GM18909 (cell line): ENCODE results near the gene ODAD4.

Source experiments
- ATAC-seq: cut with Tn5 transposase; IDR thresholded peaks from one replicate; pipeline ENCODE4 v1.9.1; 2021; ENCODE audit warnings: mild to moderate bottlenecking; ENCODE audit not compliant: unreplicated experiment, poor library complexity

ODAD4 gene

GRCh38 chr17:41930009-41930832, at the start of gene ODAD4:
Gene ODAD4, plus strand, starts transcription at chr17:41930617. Its CDS starts 107 bp downstream, at chr17:41930724.
- ATAC-seq: peak; percentile 95

- no peak for ATAC-seq
Observed at GRCh38 chr17:41882756-41883155, 47.7 kb upstream of the ODAD4 start.

- no peak for ATAC-seq
Observed at GRCh38 chr17:41885733-41886132, 44.7 kb upstream of the ODAD4 start.

GRCh38 chr17:41888332-41888965, 42.0 kb upstream of the ODAD4 start:
- ATAC-seq: no peak

GRCh38 chr17:41891135-41892020, 39.0 kb upstream of the ODAD4 start:
- no peak for ATAC-seq

- ATAC-seq: no peak
Observed at GRCh38 chr17:41892021-41892376, 38.4 kb upstream of the ODAD4 start.

- no peak for ATAC-seq
Observed at GRCh38 chr17:41893384-41893783, 37.0 kb upstream of the ODAD4 start.

GRCh38 chr17:41894791-41895331, 35.6 kb upstream of the ODAD4 start:
- ATAC-seq: no peak

GRCh38 chr17:41895617-41896016, 34.8 kb upstream of the ODAD4 start:
- ATAC-seq: no peak

- no peak for ATAC-seq
Observed at GRCh38 chr17:41896726-41897125, 33.7 kb upstream of the ODAD4 start.

- no peak for ATAC-seq
Observed at GRCh38 chr17:41901646-41902045, 28.8 kb upstream of the ODAD4 start.

- ATAC-seq: no peak
Observed at GRCh38 chr17:41904242-41904841, 26.1 kb upstream of the ODAD4 start.

- no peak for ATAC-seq
Observed at GRCh38 chr17:41905172-41905571, 25.2 kb upstream of the ODAD4 start.

GRCh38 chr17:41906465-41907184, 23.8 kb upstream of the ODAD4 start:
- no peak for ATAC-seq

- no peak for ATAC-seq
Observed at GRCh38 chr17:41907185-41907556, 23.2 kb upstream of the ODAD4 start.

GRCh38 chr17:41907633-41908539, 22.5 kb upstream of the ODAD4 start:
- no peak for ATAC-seq

GRCh38 chr17:41909088-41909487, 21.3 kb upstream of the ODAD4 start:
- ATAC-seq: no peak

GRCh38 chr17:41910701-41911391, 19.6 kb upstream of the ODAD4 start:
- no peak for ATAC-seq
